Thyroid gland (tissue), 4 donors: ENCODE measurements around the gene MRC1. TPM values are rescaled to one million over a fixed set of nuclear protein-coding genes. Genes with fewer than 3 reads are reported as not detected.

Experiments used
- DNase-seq, 2 donors: peaks; one replicate each; pipeline ENCODE4 v3.0.0-alpha.2; 2019
- H3K27ac ChIP-seq, 3 donors: fragments of 200-600 bp; sonication (generic); 1 replicate in 2 of 3; 2 replicates in 1 of 3; pipeline ENCODE4 v1.5.1; 2016 to 2019; ENCODE audit warnings: mild to moderate bottlenecking in 1 of 3, moderate library complexity in 1 of 3
- H3K27me3 ChIP-seq: fragments of 200-600 bp; sonication (generic); one replicate; pipeline ENCODE4 v1.5.1; 2019
- H3K36me3 ChIP-seq, 2 donors: fragments of 200-600 bp; sonication (generic); one replicate each; pipeline ENCODE4 v1.5.1; 2016 to 2019
- H3K4me1 ChIP-seq, 2 donors: fragments of 200-600 bp; sonication (generic); one replicate each; pipeline ENCODE4 v1.5.1; 2017 to 2019
- H3K4me3 ChIP-seq, 3 donors: fragments of 200-600 bp; sonication (generic); replicated peaks in 1 of 3; 1 replicate in 2 of 3; 2 replicates in 1 of 3; pipeline ENCODE4 v1.5.1; 2016; ENCODE audit warnings: mild to moderate bottlenecking in 1 of 3
- H3K9me3 ChIP-seq: fragments of 200-600 bp; sonication (generic); one replicate; pipeline ENCODE4 v1.5.1; 2017
- CTCF ChIP-seq, 6 experiments: fragments of 200-600 bp in 3 of 6; fragments of 450-650 bp in 3 of 6; sonication (generic) in 3 of 6; IDR thresholded peaks; one replicate each; pipeline ENCODE4 v1.5.1; 2016 to 2019; ENCODE audit warnings: antibody characterized with exemption in 6 of 6, mild to moderate bottlenecking in 2 of 6, inconsistent platforms in 1 of 6, moderate library complexity in 1 of 6
- POLR2A ChIP-seq, 2 donors: fragments of 450-650 bp; IDR thresholded peaks; one replicate each; pipeline ENCODE4 v1.6.1; 2017; ENCODE audit warnings: antibody characterized with exemption in 2 of 2, mild to moderate bottlenecking in 2 of 2, moderate library complexity in 1 of 2
- WGBS, 2 donors: methylation state at CpG; one replicate each; pipeline ENCODE4 v1.1.5; 2017; 5-methylcytosine and 5-hydroxymethylcytosine counted together
- intact Hi-C: fragments of 100-400 bp; cut with DNase I; formaldehyde crosslinking; loops from one replicate; pipeline ENCODE4 v1.15.1; 2023
- total RNA-seq, 4 donors: library from RNA; depleted of rRNA; stranded (reverse); fragments of >200 nt; gene quantifications; one replicate each; pipeline ENCODE4 v1.2.3, GENCODE V29; 2016

MRC1 gene
- total RNA-seq, 4 donors from 2014 or later = 11.8 to 73.4 (median 36.8) TPM

DNA sequence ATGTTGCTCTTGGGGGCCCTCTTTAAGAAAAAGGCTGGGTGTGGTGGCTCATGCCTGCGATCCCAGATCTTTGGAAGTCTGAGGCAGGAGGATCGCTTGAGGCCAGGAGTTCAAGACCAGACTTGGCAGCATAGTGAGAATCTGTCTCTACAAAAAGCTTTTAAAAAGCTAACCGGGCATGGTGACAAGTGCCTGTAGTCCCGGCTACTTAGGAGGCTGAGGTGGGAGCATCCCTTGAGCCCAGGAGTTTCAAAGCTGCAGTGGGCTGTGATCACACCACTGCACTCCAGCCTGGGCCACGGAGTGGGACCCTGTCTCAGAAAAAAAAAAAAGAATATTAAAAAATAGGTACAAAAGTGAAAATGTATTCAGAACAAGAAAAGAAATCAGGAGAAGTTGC is 104.5 kb downstream of the MRC1 start:
- H3K4me1 ChIP-seq = no peaks in the 10 kb centered on the region
- H3K4me3 ChIP-seq = no peak overlapping the region
- TF ChIP-seq CTCF (IDR thresholded peaks at IDR 0.05) (no peak), POLR2A (IDR thresholded peaks at IDR 0.05) (no peak)
- DNase-seq = no peak
- no peaks in the 10 kb centered on the region for H3K36me3 ChIP-seq
- intact Hi-C loops = loop anchor here (10.0 kb wide), 2 partner anchors 191 to 301 kb away; no protein-coding TSS in a partner anchor
- H3K27ac ChIP-seq = no peak overlapping the region
- no peaks in the 10 kb centered on the region for H3K27me3 ChIP-seq
- no peaks in the 10 kb centered on the region for H3K9me3 ChIP-seq
- WGBS, 2 donors = 46 to 52% methylated on average over 5 of the region's 5 CpGs

- Histone ChIP-seq H3K36me3 (no peaks in the 10 kb centered on the region), H3K4me1 (no peaks in the 10 kb centered on the region), H3K27me3 (no peaks in the 10 kb centered on the region), H3K27ac (no peak overlapping the region), H3K9me3 (no peaks in the 10 kb centered on the region), H3K4me3 (no peak overlapping the region)
- DNase-seq = no peak
- no peak for TF ChIP-seq POLR2A (IDR thresholded peaks at IDR 0.05)
- TF ChIP-seq CTCF (IDR thresholded peaks at IDR 0.05) = no peak
- 78 to 99% methylated on average over 5 of the region's 5 CpGs for WGBS, 2 donors
- intact Hi-C loops = loop anchor here (10.0 kb wide), 2 partner anchors 190 to 300 kb away; no protein-coding TSS in a partner anchor
These were observed 105.3 kb downstream of the MRC1 start for GRCh38 chr10:17914169-17915045.

GRCh38 chr10:17915181-17915580 is 106.0 kb downstream of the MRC1 start:
- no peak overlapping the region for H3K27ac ChIP-seq
- TF ChIP-seq POLR2A (IDR thresholded peaks at IDR 0.05) (no peak), CTCF (IDR thresholded peaks at IDR 0.05) (no peak)
- WGBS, 2 donors = 84 to 89% methylated on average over 4 of the region's 4 CpGs
- DNase-seq = no peak
- H3K4me3 ChIP-seq = no peak overlapping the region
- H3K9me3 ChIP-seq = no peaks in the 10 kb centered on the region
- no peaks in the 10 kb centered on the region for H3K27me3 ChIP-seq
- H3K36me3 ChIP-seq = no peaks in the 10 kb centered on the region
- intact Hi-C loops = loop anchor here (10.0 kb wide), 2 partner anchors 190 to 300 kb away; no protein-coding TSS in a partner anchor
- H3K4me1 ChIP-seq = no peaks in the 10 kb centered on the region

DNA sequence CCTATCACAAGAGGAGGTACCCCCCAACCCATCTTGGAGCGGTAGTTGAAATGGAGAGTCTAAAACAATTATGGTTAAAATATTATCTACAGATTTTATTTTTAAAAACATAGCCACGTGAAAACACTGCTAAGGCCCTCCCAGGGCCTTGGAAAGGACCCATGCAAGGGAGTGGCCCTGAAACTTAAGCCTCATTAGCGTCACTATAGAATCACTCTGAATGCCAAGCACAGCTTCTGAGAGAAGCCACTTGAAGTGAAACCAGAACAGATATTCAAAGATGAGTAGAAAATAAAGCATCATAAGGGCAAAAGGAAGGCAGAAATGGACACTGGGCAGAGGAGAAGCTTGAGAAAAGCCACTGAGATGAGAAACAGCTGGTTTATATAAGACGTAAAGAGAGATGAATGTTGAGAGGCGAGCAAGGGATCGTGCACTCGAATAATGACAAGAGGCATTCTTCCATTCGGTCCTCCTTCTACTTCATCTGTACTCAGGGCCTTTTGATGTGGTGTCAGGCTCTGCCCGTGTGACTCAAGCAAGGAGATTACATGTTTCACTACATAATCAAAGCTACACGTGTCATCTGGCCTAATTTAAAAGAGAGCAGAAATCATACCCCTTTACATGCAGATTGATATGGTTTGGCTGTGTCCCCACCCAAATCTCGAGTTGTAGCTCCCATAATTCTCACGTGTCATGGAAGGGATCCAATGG is 109.2 kb downstream of the MRC1 start:
- Histone ChIP-seq H3K27ac (no peak overlapping the region), H3K9me3 (no peaks in the 10 kb centered on the region), H3K27me3 (no peaks in the 10 kb centered on the region), H3K36me3 (no peaks in the 10 kb centered on the region), H3K4me3 (no peak overlapping the region), H3K4me1 (no peaks in the 10 kb centered on the region)
- intact Hi-C loops = loop anchor here (10.0 kb wide), 2 partner anchors 186 to 296 kb away; no protein-coding TSS in a partner anchor
- TF ChIP-seq CTCF (IDR thresholded peaks at IDR 0.05) (no peak), POLR2A (IDR thresholded peaks at IDR 0.05) (no peak)
- no peak for DNase-seq
- WGBS, 2 donors = 72 to 75% methylated on average over 12 of the region's 12 CpGs
